NCI-H2227 treated with DMSO at 0.1 percent for 48 hours (cell line): ENCODE measurements around the gene CHRNA1.

Experiments used
- DNase-seq: peaks from one replicate; lab custom pipeline; 2025; lab: John Stamatoyannopoulos, UW

CHRNA1 gene

DNA sequence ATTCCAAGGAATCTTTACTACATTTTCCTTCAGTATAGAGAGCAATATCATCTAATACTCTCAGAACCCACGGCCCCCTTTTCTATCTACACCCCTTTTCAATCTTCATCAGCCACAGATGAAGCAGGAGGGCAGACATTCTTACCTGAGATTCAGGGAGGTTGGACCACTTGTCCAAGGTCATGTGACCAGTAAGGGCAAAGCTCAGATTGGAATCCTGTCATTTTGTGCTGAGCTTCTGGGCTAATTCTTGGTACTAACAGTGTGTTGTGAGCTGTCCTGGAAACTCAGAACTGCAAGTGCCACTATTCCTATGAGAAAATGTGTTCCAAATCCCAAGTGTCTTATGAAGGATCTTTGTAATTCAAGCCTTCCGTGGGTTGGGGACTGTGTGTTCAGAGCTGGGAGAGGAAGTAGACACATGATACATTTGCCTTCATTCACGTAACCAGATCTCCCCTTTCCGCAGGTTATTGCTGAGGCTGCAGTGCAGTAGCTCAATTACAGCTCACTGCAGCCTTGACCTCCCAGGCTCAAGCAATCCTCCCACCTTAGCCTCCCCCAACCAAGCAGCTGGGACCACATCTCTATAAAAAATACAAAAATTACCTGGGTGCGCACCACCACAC lies 3.3 kb downstream of the CHRNA1 start:
- no peak for DNase-seq

DNA sequence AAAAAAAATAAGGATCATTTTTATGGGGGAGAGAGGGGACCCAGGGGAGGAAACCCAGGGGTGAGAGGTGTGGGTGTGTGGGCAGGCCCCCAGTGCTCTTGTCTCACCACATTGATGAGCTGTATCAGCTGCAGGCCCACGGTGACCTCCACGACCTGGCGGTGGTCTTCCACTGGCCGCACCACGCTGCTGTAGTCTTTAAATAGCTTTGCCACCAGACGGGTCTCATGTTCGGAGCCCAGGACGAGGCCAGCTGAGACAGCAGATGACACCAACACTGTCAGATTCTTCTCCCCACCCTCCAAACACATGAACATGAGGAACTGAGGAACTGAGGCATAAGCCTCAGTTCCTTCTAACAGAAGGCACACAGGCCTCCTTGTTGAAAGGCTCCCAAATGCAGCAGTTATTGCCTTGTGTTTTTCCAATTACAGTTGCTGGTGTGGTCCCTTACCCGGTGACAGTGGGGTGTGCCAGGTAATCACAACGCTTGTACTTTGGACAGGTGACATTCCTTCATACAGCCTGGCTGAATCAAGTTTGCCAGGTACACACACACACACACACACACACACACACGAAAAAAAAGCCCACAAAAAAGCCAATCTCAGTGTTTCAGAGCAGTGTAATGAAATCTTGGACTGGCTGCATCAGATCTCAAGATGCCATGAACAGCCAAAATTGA lies 4.7 kb downstream of the CHRNA1 start:
- no peak for DNase-seq

- DNase-seq, result no peak
Measured at GRCh38 chr2:174756743-174757142, 7.5 kb downstream of the CHRNA1 start.

GRCh38 chr2:174753038-174753633 lies 11.1 kb downstream of the CHRNA1 start:
- no peak for DNase-seq

DNA sequence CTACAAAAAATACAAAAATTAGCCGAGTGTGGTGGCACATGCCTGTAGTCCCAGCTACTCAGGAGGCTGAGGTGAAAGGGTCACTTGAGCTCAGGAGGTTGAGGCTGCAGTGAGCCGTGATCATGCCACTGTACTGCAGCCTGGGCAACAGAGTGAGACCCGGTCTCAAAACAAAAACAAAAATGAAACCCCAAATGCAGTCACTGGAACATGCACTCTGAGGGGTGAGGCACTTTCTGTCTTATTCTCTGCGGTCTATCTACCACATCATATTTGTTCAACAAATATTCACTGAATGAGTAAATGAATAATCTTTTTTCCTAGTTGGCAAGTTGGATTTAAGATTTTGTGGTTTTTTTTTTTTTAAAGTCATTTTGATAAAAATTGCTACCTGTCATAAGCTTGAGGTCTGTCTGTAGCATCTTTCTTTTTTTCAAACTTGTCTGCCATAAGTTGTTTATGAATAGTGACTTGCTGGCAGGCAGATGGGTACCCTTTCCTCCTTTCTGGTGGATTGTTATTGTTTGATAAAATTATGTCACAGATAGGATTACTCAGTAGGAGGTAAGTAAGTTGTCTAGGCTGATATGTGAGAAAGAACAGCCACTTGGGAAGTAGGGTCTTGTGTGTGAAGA lies 11.8 kb downstream of the CHRNA1 start:
- DNase-seq, result no peak

- DNase-seq, result no peak
Measured at GRCh38 chr2:174750923-174751441, 13.3 kb downstream of the CHRNA1 start.

DNA sequence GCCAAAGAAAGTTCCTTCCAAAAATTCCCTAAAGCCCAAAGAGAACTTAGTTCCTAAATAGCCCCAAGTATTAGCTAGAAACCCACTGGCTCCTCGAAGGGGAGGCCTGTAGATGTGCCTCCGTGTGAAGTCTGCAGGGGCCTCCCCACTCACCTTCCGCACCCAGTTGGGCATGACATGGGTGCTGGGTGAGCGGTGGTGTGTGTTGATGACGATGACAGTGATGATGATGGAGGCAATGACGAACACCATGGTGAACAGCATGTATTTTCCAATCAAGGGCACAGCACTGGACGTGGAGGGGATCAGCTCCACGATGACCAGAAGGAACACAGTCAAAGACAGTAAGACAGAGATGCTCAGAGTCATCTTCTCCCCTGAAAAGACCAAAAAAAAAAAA lies 14.5 kb downstream of the CHRNA1 start:
- DNase-seq, result no peak

- DNase-seq, result peak; percentile 74
Measured at GRCh38 chr2:174748948-174749347, 15.3 kb downstream of the CHRNA1 start.

DNA sequence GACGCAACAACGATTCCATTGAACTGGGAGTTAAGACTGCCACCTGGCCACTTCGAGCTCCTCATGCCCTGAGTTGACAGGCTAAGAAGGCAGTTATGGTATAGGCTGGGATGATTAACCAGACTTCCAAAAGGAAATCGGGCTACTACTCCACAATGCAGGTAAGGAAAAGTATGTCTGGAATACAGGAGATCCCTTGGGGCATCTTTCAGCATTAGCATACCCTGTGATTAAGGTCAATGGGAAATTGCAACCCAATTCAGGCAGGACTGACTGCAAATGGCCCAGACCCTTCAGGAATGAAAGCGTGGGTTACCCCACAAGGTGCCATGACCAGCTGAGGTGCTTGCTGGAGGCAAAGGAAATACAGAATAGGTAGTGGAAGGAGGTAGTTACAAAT lies 19.1 kb downstream of the CHRNA1 start:
- DNase-seq, result no peak

GRCh38 chr2:174744111-174744510 lies 20.2 kb downstream of the CHRNA1 start:
- DNase-seq, result no peak

DNA sequence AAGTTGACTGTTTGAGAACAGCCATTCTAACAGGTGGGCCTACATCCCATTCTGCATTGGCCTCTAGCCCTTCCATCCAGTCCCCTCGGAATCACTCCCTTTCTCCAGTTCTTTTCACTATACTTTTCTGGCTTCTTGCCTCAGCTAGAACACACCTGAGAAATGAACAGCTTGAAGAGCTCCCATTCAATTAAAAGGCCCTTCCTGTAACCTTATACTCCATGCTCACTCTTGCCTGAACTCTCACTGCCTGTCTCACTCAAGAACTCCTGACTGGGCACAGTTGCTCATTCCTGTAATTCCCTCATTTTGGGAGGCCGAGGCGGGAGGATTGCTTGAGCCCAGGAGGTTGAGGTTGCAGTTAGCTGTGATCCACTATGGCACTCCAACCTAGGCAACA lies 23.6 kb downstream of the CHRNA1 start:
- DNase-seq, result no peak

DNA sequence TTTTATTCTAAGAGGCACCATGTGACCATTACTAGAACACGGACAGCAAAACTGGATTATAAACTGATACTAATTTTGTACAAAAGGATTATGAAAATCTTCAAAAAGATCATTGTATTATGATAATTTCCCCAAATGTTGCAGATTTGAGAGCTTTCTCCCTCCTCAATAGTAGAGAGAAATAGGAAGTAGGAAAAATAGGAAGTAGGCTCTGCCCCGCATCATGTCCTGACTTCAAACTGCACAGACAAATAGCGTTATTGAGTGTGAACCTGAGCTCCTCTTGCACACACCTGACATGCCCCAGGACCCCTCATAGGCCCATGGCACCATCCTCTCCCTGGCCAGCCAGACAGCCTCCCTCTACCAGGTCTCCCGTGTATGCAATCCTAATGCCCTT lies 25.4 kb downstream of the CHRNA1 start:
- DNase-seq, result no peak

GRCh38 chr2:174731546-174731945 lies 32.7 kb downstream of the CHRNA1 start:
- no peak for DNase-seq

DNA sequence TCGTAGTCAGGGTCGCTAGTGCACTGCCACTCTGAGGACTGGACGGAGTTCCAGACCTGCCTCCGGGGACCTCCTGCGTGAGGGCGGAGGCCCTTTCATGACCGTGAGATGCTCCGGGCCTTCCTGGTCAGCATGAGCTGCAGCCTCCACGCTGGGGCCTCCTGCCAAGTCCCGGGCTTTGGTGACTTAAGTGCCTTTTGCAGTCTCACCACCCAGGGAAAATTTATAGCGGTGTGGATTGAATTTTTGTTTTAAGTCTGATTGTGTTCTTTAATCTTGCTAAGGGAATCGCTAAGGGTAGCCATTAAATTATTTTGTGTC lies 33.6 kb downstream of the CHRNA1 start:
- no peak for DNase-seq

DNA sequence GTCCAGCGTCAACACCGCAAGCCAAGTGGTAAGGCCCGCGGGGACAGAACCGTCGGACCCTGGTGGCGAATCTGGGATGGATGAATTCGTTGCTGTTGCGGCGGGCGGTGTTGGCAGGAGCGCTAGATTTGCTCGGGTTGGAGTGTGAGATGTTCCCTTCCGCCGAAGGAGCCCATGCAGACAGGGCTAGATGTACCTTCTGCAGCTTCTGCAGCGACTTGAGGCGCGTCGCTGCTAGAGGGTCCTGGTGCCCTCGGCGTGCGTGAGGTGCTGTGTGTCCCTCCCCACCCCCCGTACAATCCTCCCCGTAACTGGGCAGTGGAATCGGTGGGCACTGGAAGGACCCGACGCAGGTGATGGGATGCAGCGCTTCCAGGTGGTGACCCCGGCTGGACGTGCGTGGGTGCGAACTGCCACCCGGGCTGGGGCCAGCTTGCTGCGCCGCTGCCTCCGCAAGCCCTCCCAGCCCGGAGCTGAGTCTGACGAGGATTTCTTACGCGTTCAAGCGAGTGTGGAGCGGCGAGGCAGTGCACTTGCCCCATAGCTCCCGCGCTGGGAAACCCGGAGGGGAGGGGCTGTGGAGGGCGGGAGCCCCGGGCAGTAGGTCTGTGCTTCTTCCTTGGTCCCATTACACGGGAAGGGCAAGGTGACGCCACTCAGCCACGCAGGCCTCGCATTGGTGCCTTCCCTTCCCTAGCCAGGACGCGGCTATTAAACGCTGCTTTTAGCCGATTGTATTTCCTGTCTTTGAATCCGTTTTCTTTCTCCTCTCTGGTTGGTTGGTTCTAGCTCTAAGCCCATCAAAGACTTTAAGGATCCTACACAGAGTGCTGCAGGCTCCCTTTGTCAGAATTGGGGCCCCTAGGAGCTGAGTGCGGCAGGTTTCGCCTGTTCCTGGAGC lies 34.2 kb downstream of the CHRNA1 start:
- DNase-seq, result peak; percentile 18

DNA sequence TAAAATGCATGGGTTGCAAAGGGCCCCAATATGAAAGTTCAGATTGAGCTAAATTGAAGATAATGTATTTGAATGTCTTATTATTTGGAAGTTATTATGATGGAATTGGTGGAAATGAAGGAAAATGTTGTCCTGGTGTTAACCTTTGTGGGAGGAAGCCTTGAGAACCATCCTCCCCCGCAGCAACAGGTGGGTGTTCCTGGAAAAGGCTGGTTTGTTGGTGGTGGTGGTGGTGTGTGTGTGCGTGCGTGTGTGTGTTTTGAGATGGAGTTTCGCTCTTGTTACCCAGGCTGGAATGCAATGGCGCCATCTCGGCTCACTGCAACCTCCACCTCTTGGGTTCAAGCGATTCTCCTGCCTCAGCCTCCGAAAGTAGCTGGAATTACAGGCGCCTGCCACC lies 36.2 kb downstream of the CHRNA1 start:
- DNase-seq, result no peak

GRCh38 chr2:174726212-174726611 lies 38.1 kb downstream of the CHRNA1 start:
- DNase-seq, result no peak

DNA sequence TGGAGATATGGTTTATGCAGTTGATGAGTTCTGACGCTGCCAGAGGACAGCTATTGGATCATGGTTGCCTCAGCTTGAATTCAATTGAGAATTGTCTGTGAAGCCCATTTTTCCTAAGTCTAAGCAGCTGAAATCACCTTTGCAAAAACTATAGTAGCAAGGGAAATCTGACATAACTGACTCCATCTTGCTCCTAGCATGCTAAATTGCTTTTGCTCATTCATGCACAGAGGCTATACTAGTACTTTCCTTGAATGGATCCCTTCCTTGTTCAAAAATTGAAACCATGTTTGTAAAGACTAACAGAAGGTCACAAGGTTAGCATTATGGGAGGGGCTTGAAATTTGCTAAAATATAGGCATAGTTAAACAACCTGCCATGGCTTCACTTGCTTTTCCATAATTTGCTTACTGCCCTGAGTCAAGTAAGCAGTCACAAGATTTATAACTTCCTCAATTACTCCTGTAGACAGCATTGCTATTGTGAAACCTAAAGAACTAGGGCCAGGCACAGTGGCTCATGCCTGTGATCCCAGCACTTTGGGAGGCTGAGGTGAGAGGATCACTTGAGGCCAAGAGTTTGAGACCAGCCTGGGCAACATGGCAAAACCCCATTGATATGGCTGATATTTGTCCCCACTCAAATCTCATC lies 41.2 kb downstream of the CHRNA1 start:
- no peak for DNase-seq

- DNase-seq, result no peak
Measured at GRCh38 chr2:174719016-174719415, 45.3 kb downstream of the CHRNA1 start.

GRCh38 chr2:174718591-174718990 lies 45.7 kb downstream of the CHRNA1 start:
- no peak for DNase-seq

GRCh38 chr2:174717916-174718315 lies 46.4 kb downstream of the CHRNA1 start:
- DNase-seq, result no peak

DNA sequence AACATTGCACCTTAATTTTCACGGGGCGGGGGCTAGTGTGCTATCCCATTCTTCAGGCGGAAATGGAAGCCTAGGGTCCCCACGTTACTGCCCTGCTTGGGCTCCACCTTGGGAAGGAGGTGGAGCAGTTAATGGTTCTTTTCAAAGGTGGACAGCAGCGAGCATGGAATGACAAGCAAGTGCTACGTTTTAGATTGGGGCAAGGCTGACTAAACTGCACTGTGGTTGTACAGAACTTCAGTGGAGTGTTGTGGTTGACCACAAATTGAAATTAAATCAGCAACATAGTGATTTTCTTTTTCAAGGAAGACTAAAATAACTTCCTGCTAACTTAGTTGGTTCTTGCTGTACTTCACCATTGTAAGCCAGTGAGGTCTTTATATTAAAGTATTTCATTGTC lies 47.0 kb downstream of the CHRNA1 start:
- no peak for DNase-seq
